PC-3 (cell line): ENCODE results near the gene DGKH.

Experiments
- EZH2 ChIP-seq: fragments of 300-600 bp; sonication (generic); IDR thresholded peaks from one replicate; pipeline ENCODE4 v1.6.1; 2017; ENCODE audit warnings: antibody characterized with exemption, mild to moderate bottlenecking, low read length; ENCODE audit not compliant: unreplicated experiment
- TF ChIP-seq, protein P1 (sequence below): fragments of 300-600 bp; sonication (generic); conservative IDR thresholded peaks from 2 replicates; pipeline ENCODE4 v1.5.1; 2017; ENCODE audit warnings: antibody characterized with exemption, low read depth, mild to moderate bottlenecking, low read length

DNA sequence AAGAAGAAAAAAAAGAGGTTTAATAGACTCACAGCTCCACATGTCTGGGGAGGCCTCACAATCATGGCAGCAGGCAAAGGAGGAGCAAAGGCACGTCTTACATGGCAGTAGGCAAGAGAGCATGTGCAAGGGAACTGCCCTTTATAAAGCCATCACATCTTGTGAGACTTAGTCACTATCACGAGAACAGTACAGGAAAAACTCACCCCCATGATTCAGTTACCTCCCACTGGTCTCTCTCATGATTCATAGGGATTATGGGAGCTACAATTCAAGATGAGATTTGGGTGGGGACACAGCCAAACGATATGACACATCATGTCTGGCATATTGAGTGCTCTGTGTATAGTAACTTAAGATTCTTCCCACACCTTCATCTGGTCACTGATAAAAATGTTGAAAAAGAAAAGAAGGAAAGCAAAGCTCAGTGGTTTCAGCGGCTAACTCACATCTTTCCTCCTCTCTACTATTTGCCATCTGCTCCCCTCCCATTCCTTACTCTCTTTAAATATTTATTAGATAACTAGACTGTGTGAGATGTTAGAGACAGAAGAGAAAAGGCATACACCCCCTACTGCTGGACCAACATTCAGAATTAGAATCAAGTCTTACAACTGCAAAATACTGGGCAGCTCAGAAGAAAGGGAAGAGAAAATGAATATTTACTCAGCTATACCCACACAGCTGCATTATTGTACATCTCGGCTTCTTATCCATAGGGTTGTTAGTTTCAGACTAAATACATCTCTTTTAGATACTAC, 163.4 kb downstream of the DGKH start:
- TF ChIP-seq, protein P1, sequence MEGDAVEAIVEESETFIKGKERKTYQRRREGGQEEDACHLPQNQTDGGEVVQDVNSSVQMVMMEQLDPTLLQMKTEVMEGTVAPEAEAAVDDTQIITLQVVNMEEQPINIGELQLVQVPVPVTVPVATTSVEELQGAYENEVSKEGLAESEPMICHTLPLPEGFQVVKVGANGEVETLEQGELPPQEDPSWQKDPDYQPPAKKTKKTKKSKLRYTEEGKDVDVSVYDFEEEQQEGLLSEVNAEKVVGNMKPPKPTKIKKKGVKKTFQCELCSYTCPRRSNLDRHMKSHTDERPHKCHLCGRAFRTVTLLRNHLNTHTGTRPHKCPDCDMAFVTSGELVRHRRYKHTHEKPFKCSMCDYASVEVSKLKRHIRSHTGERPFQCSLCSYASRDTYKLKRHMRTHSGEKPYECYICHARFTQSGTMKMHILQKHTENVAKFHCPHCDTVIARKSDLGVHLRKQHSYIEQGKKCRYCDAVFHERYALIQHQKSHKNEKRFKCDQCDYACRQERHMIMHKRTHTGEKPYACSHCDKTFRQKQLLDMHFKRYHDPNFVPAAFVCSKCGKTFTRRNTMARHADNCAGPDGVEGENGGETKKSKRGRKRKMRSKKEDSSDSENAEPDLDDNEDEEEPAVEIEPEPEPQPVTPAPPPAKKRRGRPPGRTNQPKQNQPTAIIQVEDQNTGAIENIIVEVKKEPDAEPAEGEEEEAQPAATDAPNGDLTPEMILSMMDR: no peak
- no peak for TF ChIP-seq EZH2
